ENCODE results near the gene PCNP.
"Not testable (repeated sequence)": the region's sequence is repeated elsewhere in the genome, so short reads cannot be mapped to it uniquely, and the experiment has no call there.

The PCNP gene

GRCh38 chr3:101571028-101571895, 2.7 kb upstream of the PCNP start:
- no peak overlapping the region for H3K27ac ChIP-seq (ENCODE audit: low read depth, low read length)
- H3K9me3 ChIP-seq (ENCODE audit: low read length) = no peaks in the 10 kb centered on the region
- H3K4me1 ChIP-seq (ENCODE audit: insufficient read depth, low read length) = peaks cover 15% of the 10 kb centered on the region
- H3K4me3 ChIP-seq (ENCODE audit: low read depth in 1 of 2, low read length in 2 of 2) = no peak overlapping the region
- no peaks in the 10 kb centered on the region for H3K27me3 ChIP-seq (ENCODE audit: control insufficient read depth in 1 of 2, insufficient read depth in 2 of 2, low read length in 2 of 2)
- H3K36me3 ChIP-seq (ENCODE audit: insufficient read depth, low read length) = peaks cover 12% of the 10 kb centered on the region
- H3K9ac ChIP-seq (ENCODE audit: low read length) = no peak overlapping the region

- peak overlapping the region; percentile 93 for H3K9ac ChIP-seq (ENCODE audit: low read length)
- H3K4me1 ChIP-seq (ENCODE audit: insufficient read depth, low read length) = peaks cover 38% of the 10 kb centered on the region
- H3K4me3 ChIP-seq (ENCODE audit: low read depth in 1 of 2, low read length in 2 of 2) = peak overlapping the region; percentile 54 to 88
- no peaks in the 10 kb centered on the region for H3K36me3 ChIP-seq (ENCODE audit: insufficient read depth, low read length)
- peak overlapping the region; percentile 81 for H3K27ac ChIP-seq (ENCODE audit: low read depth, low read length)
- H3K9me3 ChIP-seq (ENCODE audit: low read length) = no peaks in the 10 kb centered on the region
- no peaks in the 10 kb centered on the region for H3K27me3 ChIP-seq (ENCODE audit: control insufficient read depth in 1 of 2, insufficient read depth in 2 of 2, low read length in 2 of 2)
Observed at GRCh38 chr3:101574388-101575112, 570 bp downstream of the PCNP start.

- Histone ChIP-seq H3K27ac (ENCODE audit: low read depth, low read length) (no peak overlapping the region), H3K4me1 (ENCODE audit: insufficient read depth, low read length) (peaks cover 46% of the 10 kb centered on the region), H3K4me3 (ENCODE audit: low read depth in 1 of 2, low read length in 2 of 2) (no peak overlapping the region), H3K27me3 (ENCODE audit: control insufficient read depth in 1 of 2, insufficient read depth in 2 of 2, low read length in 2 of 2) (no peaks in the 10 kb centered on the region), H3K9ac (ENCODE audit: low read length) (no peak overlapping the region), H3K36me3 (ENCODE audit: insufficient read depth, low read length) (no peaks in the 10 kb centered on the region), H3K9me3 (ENCODE audit: low read length) (no peaks in the 10 kb centered on the region)
Observed at GRCh38 chr3:101577286-101577685, 3.3 kb downstream of the PCNP start.

DNA sequence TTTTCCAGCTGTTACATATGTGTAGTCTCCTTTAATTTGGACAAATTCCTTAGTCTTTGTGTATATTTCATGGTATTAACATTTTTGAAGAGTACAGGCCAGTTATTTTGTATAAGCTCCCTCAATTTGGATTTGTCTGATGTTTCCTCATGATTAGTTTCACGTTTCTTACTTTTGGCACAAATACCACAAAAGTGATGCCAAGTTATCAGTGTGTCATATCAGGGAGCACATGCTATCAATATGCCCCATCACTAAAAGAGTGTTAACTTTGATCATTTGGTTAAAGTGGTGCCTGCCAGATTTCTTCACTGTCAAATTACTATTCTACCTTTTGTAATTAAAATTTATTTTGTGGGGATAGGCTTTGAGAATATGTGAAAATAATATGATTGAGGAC, 14.6 kb downstream of the PCNP start:
- Histone ChIP-seq H3K4me1 (ENCODE audit: insufficient read depth, low read length) (no peaks in the 10 kb centered on the region), H3K36me3 (ENCODE audit: insufficient read depth, low read length) (peaks cover 25% of the 10 kb centered on the region), H3K27ac (ENCODE audit: low read depth, low read length) (no peak overlapping the region), H3K27me3 (ENCODE audit: control insufficient read depth in 1 of 2, insufficient read depth in 2 of 2, low read length in 2 of 2) (no peaks in the 10 kb centered on the region), H3K4me3 (ENCODE audit: low read depth in 1 of 2, low read length in 2 of 2) (no peak overlapping the region), H3K9ac (ENCODE audit: low read length) (no peak overlapping the region), H3K9me3 (ENCODE audit: low read length) (no peaks in the 10 kb centered on the region)

DNA sequence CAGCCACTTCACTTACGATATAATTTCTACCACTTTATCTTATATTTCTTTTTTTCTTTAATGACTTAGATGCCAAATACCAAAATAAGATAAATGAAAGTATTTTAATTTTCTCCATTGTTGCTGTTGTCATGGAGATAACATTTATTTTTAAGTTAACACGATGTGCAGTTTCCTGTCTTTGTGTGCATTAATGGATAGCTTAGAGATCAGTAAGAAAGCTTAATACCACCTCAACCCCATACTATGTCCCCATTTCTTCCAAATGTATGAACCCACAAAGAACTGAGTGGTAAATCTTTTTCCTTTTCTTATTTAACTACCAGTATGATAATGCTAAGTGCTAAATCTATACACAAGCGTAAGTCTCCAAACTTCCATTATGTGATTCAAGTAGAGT, 17.1 kb downstream of the PCNP start:
- Histone ChIP-seq H3K9me3 (ENCODE audit: low read length) (no peaks in the 10 kb centered on the region), H3K27ac (ENCODE audit: low read depth, low read length) (no peak overlapping the region), H3K9ac (ENCODE audit: low read length) (no peak overlapping the region), H3K27me3 (ENCODE audit: control insufficient read depth in 1 of 2, insufficient read depth in 2 of 2, low read length in 2 of 2) (no peaks in the 10 kb centered on the region), H3K4me3 (ENCODE audit: low read depth in 1 of 2, low read length in 2 of 2) (no peak overlapping the region), H3K36me3 (ENCODE audit: insufficient read depth, low read length) (peaks cover 22% of the 10 kb centered on the region), H3K4me1 (ENCODE audit: insufficient read depth, low read length) (no peaks in the 10 kb centered on the region)

- H3K9ac ChIP-seq (ENCODE audit: low read length) = no peak overlapping the region
- no peaks in the 10 kb centered on the region for H3K36me3 ChIP-seq (ENCODE audit: insufficient read depth, low read length)
- H3K4me3 ChIP-seq (ENCODE audit: low read depth in 1 of 2, low read length in 2 of 2) = no peak overlapping the region
- no peak overlapping the region for H3K27ac ChIP-seq (ENCODE audit: low read depth, low read length)
- no peaks in the 10 kb centered on the region for H3K9me3 ChIP-seq (ENCODE audit: low read length)
- H3K4me1 ChIP-seq (ENCODE audit: insufficient read depth, low read length) = no peaks in the 10 kb centered on the region
- H3K27me3 ChIP-seq (ENCODE audit: control insufficient read depth in 1 of 2, insufficient read depth in 2 of 2, low read length in 2 of 2) = no peaks in the 10 kb centered on the region
Observed at GRCh38 chr3:101602731-101603130, 28.8 kb downstream of the PCNP start.

DNA sequence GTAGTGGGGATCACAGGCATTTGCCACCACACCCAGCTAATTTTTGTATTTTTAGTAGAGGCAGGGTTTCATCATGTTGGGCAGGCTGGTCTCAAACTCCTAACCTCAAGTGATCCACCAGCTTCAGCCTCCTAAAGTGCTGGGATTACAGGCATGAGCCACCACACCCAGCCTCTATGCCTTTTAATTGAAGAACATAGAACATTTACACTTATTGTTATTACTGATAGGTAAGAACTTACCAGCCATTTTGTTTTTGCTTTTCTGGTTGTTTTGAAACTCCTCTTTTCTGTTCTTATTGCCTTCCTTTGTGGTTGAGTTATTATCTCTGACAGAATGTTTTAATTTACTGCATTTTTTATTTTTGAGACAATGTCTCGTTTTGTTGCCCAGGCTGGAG, 29.2 kb downstream of the PCNP start:
- H3K4me1 ChIP-seq (ENCODE audit: insufficient read depth, low read length) = no peaks in the 10 kb centered on the region
- no peaks in the 10 kb centered on the region for H3K27me3 ChIP-seq (ENCODE audit: control insufficient read depth in 1 of 2, insufficient read depth in 2 of 2, low read length in 2 of 2)
- H3K36me3 ChIP-seq (ENCODE audit: insufficient read depth, low read length) = no peaks in the 10 kb centered on the region
- H3K4me3 ChIP-seq (ENCODE audit: low read depth in 1 of 2, low read length in 2 of 2) = no peak overlapping the region
- no peaks in the 10 kb centered on the region for H3K9me3 ChIP-seq (ENCODE audit: low read length)
- no peak overlapping the region for H3K9ac ChIP-seq (ENCODE audit: low read length)
- no peak overlapping the region for H3K27ac ChIP-seq (ENCODE audit: low read depth, low read length)

DNA sequence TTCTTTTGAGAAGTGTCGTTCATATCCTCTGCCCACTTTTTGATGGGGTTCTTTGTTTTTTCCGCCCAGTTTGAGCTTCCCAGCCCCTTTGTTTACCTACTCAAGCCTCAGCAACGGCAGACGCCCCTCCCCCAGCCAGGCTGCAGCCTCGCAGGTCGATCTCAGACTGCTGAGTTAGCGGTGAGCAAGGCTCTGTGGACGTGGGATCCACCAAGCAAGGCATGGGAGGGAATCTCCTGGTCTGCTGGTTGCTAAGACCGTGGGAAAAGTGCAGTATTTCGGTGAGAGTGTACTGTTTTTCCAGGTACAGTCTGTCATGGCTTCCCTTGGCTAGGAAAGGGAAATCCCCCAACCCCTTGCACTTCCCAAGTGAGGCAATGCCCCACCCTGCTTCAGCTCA, 31.4 kb downstream of the PCNP start:
- not testable (repeated sequence) for H3K9me3 ChIP-seq (ENCODE audit: low read length); H3K4me1 ChIP-seq (ENCODE audit: insufficient read depth, low read length); H3K4me3 ChIP-seq (ENCODE audit: low read depth in 1 of 2, low read length in 2 of 2); H3K36me3 ChIP-seq (ENCODE audit: insufficient read depth, low read length); H3K9ac ChIP-seq (ENCODE audit: low read length); H3K27ac ChIP-seq (ENCODE audit: low read depth, low read length); H3K27me3 ChIP-seq (ENCODE audit: control insufficient read depth in 1 of 2, insufficient read depth in 2 of 2, low read length in 2 of 2)

- H3K36me3 ChIP-seq (ENCODE audit: insufficient read depth, low read length) = no peaks in the 10 kb centered on the region
- H3K27ac ChIP-seq (ENCODE audit: low read depth, low read length) = no peak overlapping the region
- no peaks in the 10 kb centered on the region for H3K9me3 ChIP-seq (ENCODE audit: low read length)
- H3K4me1 ChIP-seq (ENCODE audit: insufficient read depth, low read length) = no peaks in the 10 kb centered on the region
- no peak overlapping the region for H3K9ac ChIP-seq (ENCODE audit: low read length)
- no peaks in the 10 kb centered on the region for H3K27me3 ChIP-seq (ENCODE audit: control insufficient read depth in 1 of 2, insufficient read depth in 2 of 2, low read length in 2 of 2)
- H3K4me3 ChIP-seq (ENCODE audit: low read depth in 1 of 2, low read length in 2 of 2) = no peak overlapping the region
Observed at GRCh38 chr3:101611023-101611422, 37.0 kb downstream of the PCNP start.

DNA sequence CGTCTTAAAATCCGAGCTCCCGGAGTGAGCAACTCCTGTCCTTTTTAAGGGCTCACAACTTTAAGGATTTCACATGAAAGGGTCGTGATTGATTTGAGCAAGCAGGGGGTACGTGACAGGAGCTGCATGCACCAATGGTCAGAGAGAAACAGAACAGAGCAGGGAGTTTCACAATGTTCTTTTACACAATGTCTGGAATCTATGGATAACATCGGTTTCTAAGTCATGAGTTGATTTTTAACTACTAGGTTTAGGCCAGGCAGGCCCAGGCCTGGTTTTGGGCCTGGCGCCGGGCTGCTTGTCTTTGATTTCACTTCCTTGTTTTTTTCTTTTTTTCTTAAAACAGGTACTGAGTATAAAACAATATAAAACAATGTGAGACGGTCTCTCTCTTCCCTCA, 39.0 kb downstream of the PCNP start:
- H3K4me3 ChIP-seq (ENCODE audit: low read depth in 1 of 2, low read length in 2 of 2); H3K9ac ChIP-seq (ENCODE audit: low read length); H3K9me3 ChIP-seq (ENCODE audit: low read length); H3K27ac ChIP-seq (ENCODE audit: low read depth, low read length); H3K27me3 ChIP-seq (ENCODE audit: control insufficient read depth in 1 of 2, insufficient read depth in 2 of 2, low read length in 2 of 2); H3K36me3 ChIP-seq (ENCODE audit: insufficient read depth, low read length); H3K4me1 ChIP-seq (ENCODE audit: insufficient read depth, low read length): not testable (repeated sequence)

GRCh38 chr3:101615525-101615924, 41.5 kb downstream of the PCNP start:
- no peaks in the 10 kb centered on the region for H3K4me1 ChIP-seq (ENCODE audit: insufficient read depth, low read length)
- no peaks in the 10 kb centered on the region for H3K36me3 ChIP-seq (ENCODE audit: insufficient read depth, low read length)
- H3K4me3 ChIP-seq (ENCODE audit: low read depth in 1 of 2, low read length in 2 of 2) = no peak overlapping the region
- no peaks in the 10 kb centered on the region for H3K27me3 ChIP-seq (ENCODE audit: control insufficient read depth in 1 of 2, insufficient read depth in 2 of 2, low read length in 2 of 2)
- H3K27ac ChIP-seq (ENCODE audit: low read depth, low read length) = no peak overlapping the region
- no peak overlapping the region for H3K9ac ChIP-seq (ENCODE audit: low read length)
- H3K9me3 ChIP-seq (ENCODE audit: low read length) = no peaks in the 10 kb centered on the region

GRCh38 chr3:101617478-101617877, 43.5 kb downstream of the PCNP start:
- no peak overlapping the region for H3K4me3 ChIP-seq (ENCODE audit: low read depth in 1 of 2, low read length in 2 of 2)
- H3K9ac ChIP-seq (ENCODE audit: low read length) = no peak overlapping the region
- no peaks in the 10 kb centered on the region for H3K36me3 ChIP-seq (ENCODE audit: insufficient read depth, low read length)
- no peak overlapping the region for H3K27ac ChIP-seq (ENCODE audit: low read depth, low read length)
- no peaks in the 10 kb centered on the region for H3K27me3 ChIP-seq (ENCODE audit: control insufficient read depth in 1 of 2, insufficient read depth in 2 of 2, low read length in 2 of 2)
- H3K9me3 ChIP-seq (ENCODE audit: low read length) = no peaks in the 10 kb centered on the region
- no peaks in the 10 kb centered on the region for H3K4me1 ChIP-seq (ENCODE audit: insufficient read depth, low read length)

Measured in muscle layer of colon (tissue), 2 donors.